ENCODE results near the gene VGLL2. TPM values are rescaled to one million over a fixed set of nuclear protein-coding genes. Genes with fewer than 3 reads are reported as not detected.

The VGLL2 gene
- polyA plus RNA-seq, 1 of the 3 experiments (the other 2 are of a cell fraction), result 0.02 TPM

- H3F3A ChIP-seq (replicated peaks; ENCODE audit: insufficient read depth), result no peaks in the 10 kb centered on the region
- H3K27ac ChIP-seq (ENCODE audit: low read depth in 2 of 2, low read length in 1 of 2), result no peak overlapping the region
- ChIA-PET POLR2A (no interaction called here), CTCF (no interaction called here)
- no peaks in the 10 kb centered on the region for H4K20me1 ChIP-seq (ENCODE audit: insufficient read depth)
- DNase-seq, result no peak
- no peak overlapping the region for H3K9ac ChIP-seq
- no peaks in the 10 kb centered on the region for H3K9me2 ChIP-seq
- H3K4me3 ChIP-seq (ENCODE audit: low read depth in 2 of 2, low read length in 1 of 2), result no peak overlapping the region
- no peaks in the 10 kb centered on the region for H3K4me1 ChIP-seq (ENCODE audit: control insufficient read depth in 1 of 2, insufficient read depth in 2 of 2, low read depth in 1 of 2, low read length in 1 of 2)
- H3K4me2 ChIP-seq, result no peak overlapping the region
- TF ChIP-seq PBX3 (IDR thresholded peaks at IDR 0.05) (no peak), ELF1 (IDR thresholded peaks at IDR 0.05) (no peak), RFX5 (IDR thresholded peaks at IDR 0.05; ENCODE audit: low read length) (no peak), YY1 (IDR thresholded peaks at IDR 0.05; ENCODE audit: low read depth) (no peak), RAD21 (IDR thresholded peaks at IDR 0.05; ENCODE audit: low read length) (no peak), CHD2 (IDR thresholded peaks at IDR 0.05; ENCODE audit: low read length, partially characterized antibody) (no peak), FOSL2 (IDR thresholded peaks at IDR 0.05; ENCODE audit: borderline replicate concordance, low read depth) (no peak), CTCF (IDR thresholded peaks at IDR 0.05) (no peak), FOXJ3 (CRISPR knock-in tag; IDR thresholded peaks at IDR 0.05) (no peak), USF2 (IDR thresholded peaks at IDR 0.05; ENCODE audit: borderline replicate concordance, low read depth, low read length) (no peak)
- H3K27me3 ChIP-seq (ENCODE audit: insufficient read depth), result no peaks in the 10 kb centered on the region
- H3K9me3 ChIP-seq, result no peaks in the 10 kb centered on the region
- no peaks in the 10 kb centered on the region for H3K36me3 ChIP-seq (replicated peaks in 1 of 2; ENCODE audit: control insufficient read depth in 1 of 2, insufficient read depth in 2 of 2, low read length in 1 of 2)
- H3K79me2 ChIP-seq (ENCODE audit: insufficient read depth), result no peaks in the 10 kb centered on the region
- no peak overlapping the region for H2AFZ ChIP-seq (ENCODE audit: low read depth)
- WGBS (ENCODE audit: low lambda C conversion rate), result 11% methylated on average over 4 of the region's 4 CpGs
These were observed 33.2 kb upstream of the VGLL2 start for GRCh38 chr6:117232196-117232595.

GRCh38 chr6:117233145-117233544 lies 32.2 kb upstream of the VGLL2 start:
- Histone ChIP-seq H3K4me3 (ENCODE audit: low read depth in 2 of 2, low read length in 1 of 2) (no peak overlapping the region), H2AFZ (ENCODE audit: low read depth) (no peak overlapping the region), H4K20me1 (ENCODE audit: insufficient read depth) (no peaks in the 10 kb centered on the region), H3K36me3 (replicated peaks in 1 of 2; ENCODE audit: control insufficient read depth in 1 of 2, insufficient read depth in 2 of 2, low read length in 1 of 2) (no peaks in the 10 kb centered on the region), H3K4me2 (no peak overlapping the region), H3K9ac (no peak overlapping the region), H3K27ac (ENCODE audit: low read depth in 2 of 2, low read length in 1 of 2) (no peak overlapping the region), H3F3A (replicated peaks; ENCODE audit: insufficient read depth) (no peaks in the 10 kb centered on the region), H3K4me1 (ENCODE audit: control insufficient read depth in 1 of 2, insufficient read depth in 2 of 2, low read depth in 1 of 2, low read length in 1 of 2) (no peaks in the 10 kb centered on the region), H3K79me2 (ENCODE audit: insufficient read depth) (no peaks in the 10 kb centered on the region), H3K9me2 (no peaks in the 10 kb centered on the region; the same call in 1 of the 2 replicates), H3K9me3 (no peaks in the 10 kb centered on the region), H3K27me3 (ENCODE audit: insufficient read depth) (no peaks in the 10 kb centered on the region)
- ChIA-PET CTCF (no interaction called here), POLR2A (no interaction called here)
- no peak for DNase-seq
- WGBS (ENCODE audit: low lambda C conversion rate), result 3% methylated on average over 3 of the region's 3 CpGs
- TF ChIP-seq MAX (IDR thresholded peaks at IDR 0.05; ENCODE audit: low read depth) (no peak), USF1 (IDR thresholded peaks at IDR 0.05; ENCODE audit: borderline replicate concordance, low read depth) (no peak), REST (IDR thresholded peaks at IDR 0.05; ENCODE audit: low read depth, low read length) (no peak), JUND (IDR thresholded peaks at IDR 0.05) (no peak), FOSL2 (IDR thresholded peaks at IDR 0.05; ENCODE audit: borderline replicate concordance, low read depth) (no peak), YY1 (IDR thresholded peaks at IDR 0.05; ENCODE audit: low read depth) (no peak), TAF1 (IDR thresholded peaks at IDR 0.05; ENCODE audit: borderline replicate concordance, low read depth, low read length) (no peak), GABPA (IDR thresholded peaks at IDR 0.05; ENCODE audit: low read depth) (no peak), NRF1 (IDR thresholded peaks at IDR 0.05; ENCODE audit: low read depth, low read length) (no peak), FOXM1 (IDR thresholded peaks at IDR 0.05; ENCODE audit: low read depth) (no peak), SMC3 (IDR thresholded peaks at IDR 0.05; ENCODE audit: low read depth, low read length) (no peak)
